ENCODE data around the gene CHST8.

DNA sequence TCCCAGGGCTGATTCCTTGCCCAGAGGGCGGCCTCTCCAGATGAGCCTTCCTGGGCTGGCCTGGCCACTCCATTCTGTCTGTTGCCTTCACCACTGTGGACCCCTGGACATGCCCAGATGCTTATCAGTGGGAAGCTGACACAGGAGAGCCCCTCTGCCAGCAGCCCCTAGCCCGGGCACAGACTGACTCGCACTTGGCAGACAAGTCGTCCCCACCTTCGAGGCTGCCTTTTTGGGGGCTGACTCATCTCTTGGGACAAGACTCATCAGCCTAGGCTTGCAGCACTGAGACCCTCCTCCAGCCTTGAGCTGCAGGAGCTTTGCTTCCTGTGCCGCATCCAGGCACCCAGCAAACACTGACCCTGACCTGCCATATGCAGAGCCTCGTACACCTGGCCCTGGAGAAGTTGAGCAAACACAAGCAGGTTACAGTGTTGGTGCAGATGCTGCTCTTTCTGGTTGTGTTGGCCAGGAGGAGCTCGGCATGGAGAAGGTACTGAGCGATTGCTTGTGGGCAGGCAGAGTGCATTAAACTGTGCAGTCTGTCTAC, 8.1 kb downstream of the CHST8 start:
- TF ChIP-seq, protein P1, sequence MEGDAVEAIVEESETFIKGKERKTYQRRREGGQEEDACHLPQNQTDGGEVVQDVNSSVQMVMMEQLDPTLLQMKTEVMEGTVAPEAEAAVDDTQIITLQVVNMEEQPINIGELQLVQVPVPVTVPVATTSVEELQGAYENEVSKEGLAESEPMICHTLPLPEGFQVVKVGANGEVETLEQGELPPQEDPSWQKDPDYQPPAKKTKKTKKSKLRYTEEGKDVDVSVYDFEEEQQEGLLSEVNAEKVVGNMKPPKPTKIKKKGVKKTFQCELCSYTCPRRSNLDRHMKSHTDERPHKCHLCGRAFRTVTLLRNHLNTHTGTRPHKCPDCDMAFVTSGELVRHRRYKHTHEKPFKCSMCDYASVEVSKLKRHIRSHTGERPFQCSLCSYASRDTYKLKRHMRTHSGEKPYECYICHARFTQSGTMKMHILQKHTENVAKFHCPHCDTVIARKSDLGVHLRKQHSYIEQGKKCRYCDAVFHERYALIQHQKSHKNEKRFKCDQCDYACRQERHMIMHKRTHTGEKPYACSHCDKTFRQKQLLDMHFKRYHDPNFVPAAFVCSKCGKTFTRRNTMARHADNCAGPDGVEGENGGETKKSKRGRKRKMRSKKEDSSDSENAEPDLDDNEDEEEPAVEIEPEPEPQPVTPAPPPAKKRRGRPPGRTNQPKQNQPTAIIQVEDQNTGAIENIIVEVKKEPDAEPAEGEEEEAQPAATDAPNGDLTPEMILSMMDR (conservative IDR thresholded peaks at IDR 0.05; ENCODE audit: low read depth in 2 of 2) = no peak
- no peak for TF ChIP-seq EZH2 (IDR thresholded peaks at IDR 0.05; ENCODE audit: low read depth, unreplicated experiment)
- no peak for TF ChIP-seq EZH2phosphoT487 (IDR thresholded peaks at IDR 0.05; ENCODE audit: unreplicated experiment)
- no peak for TF ChIP-seq POLR2AphosphoS5 (IDR thresholded peaks at IDR 0.05; ENCODE audit: low read depth)
- no peak for TF ChIP-seq STAT1 (IDR thresholded peaks at IDR 0.05; ENCODE audit: unreplicated experiment)
- TF ChIP-seq CREB1 (CRISPR knock-in tag; IDR thresholded peaks at IDR 0.05; ENCODE audit: low read depth) = no peak
- TF ChIP-seq JUNB (IDR thresholded peaks at IDR 0.05; ENCODE audit: unreplicated experiment) = no peak
- TF ChIP-seq, protein P2, sequence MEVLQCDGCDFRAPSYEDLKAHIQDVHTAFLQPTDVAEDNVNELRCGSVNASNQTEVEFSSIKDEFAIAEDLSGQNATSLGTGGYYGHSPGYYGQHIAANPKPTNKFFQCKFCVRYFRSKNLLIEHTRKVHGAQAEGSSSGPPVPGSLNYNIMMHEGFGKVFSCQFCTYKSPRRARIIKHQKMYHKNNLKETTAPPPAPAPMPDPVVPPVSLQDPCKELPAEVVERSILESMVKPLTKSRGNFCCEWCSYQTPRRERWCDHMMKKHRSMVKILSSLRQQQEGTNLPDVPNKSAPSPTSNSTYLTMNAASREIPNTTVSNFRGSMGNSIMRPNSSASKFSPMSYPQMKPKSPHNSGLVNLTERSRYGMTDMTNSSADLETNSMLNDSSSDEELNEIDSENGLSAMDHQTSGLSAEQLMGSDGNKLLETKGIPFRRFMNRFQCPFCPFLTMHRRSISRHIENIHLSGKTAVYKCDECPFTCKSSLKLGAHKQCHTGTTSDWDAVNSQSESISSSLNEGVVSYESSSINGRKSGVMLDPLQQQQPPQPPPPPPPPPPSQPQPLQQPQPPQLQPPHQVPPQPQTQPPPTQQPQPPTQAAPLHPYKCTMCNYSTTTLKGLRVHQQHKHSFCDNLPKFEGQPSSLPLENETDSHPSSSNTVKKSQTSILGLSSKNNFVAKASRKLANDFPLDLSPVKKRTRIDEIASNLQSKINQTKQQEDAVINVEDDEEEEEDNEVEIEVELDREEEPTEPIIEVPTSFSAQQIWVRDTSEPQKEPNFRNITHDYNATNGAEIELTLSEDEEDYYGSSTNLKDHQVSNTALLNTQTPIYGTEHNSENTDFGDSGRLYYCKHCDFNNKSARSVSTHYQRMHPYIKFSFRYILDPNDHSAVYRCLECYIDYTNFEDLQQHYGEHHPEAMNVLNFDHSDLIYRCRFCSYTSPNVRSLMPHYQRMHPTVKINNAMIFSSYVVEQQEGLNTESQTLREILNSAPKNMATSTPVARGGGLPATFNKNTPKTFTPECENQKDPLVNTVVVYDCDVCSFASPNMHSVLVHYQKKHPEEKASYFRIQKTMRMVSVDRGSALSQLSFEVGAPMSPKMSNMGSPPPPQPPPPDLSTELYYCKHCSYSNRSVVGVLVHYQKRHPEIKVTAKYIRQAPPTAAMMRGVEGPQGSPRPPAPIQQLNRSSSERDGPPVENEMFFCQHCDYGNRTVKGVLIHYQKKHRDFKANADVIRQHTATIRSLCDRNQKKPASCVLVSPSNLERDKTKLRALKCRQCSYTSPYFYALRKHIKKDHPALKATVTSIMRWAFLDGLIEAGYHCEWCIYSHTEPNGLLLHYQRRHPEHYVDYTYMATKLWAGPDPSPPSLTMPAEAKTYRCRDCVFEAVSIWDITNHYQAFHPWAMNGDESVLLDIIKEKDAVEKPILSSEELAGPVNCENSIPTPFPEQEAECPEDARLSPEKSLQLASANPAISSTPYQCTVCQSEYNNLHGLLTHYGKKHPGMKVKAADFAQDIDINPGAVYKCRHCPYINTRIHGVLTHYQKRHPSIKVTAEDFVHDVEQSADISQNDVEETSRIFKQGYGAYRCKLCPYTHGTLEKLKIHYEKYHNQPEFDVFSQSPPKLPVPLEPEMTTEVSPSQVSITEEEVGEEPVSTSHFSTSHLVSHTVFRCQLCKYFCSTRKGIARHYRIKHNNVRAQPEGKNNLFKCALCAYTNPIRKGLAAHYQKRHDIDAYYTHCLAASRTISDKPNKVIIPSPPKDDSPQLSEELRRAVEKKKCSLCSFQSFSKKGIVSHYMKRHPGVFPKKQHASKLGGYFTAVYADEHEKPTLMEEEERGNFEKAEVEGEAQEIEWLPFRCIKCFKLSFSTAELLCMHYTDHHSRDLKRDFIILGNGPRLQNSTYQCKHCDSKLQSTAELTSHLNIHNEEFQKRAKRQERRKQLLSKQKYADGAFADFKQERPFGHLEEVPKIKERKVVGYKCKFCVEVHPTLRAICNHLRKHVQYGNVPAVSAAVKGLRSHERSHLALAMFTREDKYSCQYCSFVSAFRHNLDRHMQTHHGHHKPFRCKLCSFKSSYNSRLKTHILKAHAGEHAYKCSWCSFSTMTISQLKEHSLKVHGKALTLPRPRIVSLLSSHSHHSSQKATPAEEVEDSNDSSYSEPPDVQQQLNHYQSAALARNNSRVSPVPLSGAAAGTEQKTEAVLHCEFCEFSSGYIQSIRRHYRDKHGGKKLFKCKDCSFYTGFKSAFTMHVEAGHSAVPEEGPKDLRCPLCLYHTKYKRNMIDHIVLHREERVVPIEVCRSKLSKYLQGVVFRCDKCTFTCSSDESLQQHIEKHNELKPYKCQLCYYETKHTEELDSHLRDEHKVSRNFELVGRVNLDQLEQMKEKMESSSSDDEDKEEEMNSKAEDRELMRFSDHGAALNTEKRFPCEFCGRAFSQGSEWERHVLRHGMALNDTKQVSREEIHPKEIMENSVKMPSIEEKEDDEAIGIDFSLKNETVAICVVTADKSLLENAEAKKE (CRISPR knock-in tag; IDR thresholded peaks at IDR 0.05) = no peak
- TF ChIP-seq, protein P3, sequence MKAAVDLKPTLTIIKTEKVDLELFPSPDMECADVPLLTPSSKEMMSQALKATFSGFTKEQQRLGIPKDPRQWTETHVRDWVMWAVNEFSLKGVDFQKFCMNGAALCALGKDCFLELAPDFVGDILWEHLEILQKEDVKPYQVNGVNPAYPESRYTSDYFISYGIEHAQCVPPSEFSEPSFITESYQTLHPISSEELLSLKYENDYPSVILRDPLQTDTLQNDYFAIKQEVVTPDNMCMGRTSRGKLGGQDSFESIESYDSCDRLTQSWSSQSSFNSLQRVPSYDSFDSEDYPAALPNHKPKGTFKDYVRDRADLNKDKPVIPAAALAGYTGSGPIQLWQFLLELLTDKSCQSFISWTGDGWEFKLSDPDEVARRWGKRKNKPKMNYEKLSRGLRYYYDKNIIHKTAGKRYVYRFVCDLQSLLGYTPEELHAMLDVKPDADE (IDR thresholded peaks at IDR 0.05) = no peak
- TF ChIP-seq, protein P4, sequence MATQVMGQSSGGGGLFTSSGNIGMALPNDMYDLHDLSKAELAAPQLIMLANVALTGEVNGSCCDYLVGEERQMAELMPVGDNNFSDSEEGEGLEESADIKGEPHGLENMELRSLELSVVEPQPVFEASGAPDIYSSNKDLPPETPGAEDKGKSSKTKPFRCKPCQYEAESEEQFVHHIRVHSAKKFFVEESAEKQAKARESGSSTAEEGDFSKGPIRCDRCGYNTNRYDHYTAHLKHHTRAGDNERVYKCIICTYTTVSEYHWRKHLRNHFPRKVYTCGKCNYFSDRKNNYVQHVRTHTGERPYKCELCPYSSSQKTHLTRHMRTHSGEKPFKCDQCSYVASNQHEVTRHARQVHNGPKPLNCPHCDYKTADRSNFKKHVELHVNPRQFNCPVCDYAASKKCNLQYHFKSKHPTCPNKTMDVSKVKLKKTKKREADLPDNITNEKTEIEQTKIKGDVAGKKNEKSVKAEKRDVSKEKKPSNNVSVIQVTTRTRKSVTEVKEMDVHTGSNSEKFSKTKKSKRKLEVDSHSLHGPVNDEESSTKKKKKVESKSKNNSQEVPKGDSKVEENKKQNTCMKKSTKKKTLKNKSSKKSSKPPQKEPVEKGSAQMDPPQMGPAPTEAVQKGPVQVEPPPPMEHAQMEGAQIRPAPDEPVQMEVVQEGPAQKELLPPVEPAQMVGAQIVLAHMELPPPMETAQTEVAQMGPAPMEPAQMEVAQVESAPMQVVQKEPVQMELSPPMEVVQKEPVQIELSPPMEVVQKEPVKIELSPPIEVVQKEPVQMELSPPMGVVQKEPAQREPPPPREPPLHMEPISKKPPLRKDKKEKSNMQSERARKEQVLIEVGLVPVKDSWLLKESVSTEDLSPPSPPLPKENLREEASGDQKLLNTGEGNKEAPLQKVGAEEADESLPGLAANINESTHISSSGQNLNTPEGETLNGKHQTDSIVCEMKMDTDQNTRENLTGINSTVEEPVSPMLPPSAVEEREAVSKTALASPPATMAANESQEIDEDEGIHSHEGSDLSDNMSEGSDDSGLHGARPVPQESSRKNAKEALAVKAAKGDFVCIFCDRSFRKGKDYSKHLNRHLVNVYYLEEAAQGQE (IDR thresholded peaks at IDR 0.05; ENCODE audit: unreplicated experiment) = no peak
- TF ChIP-seq NANOG (IDR thresholded peaks at IDR 0.05; ENCODE audit: borderline replicate concordance) = no peak

Data from GM23338 (cell line).